Measurements from ENCODE around the gene HSCB. TPM values are rescaled to one million over a fixed set of nuclear protein-coding genes. Genes with fewer than 3 reads are reported as not detected.
"Not testable (repeated sequence)": the region's sequence is repeated elsewhere in the genome, so short reads cannot be mapped to it uniquely, and the experiment has no call there.

HSCB gene
- 24.5 and 33.7 TPM in 2 replicates for total RNA-seq (2014; rRNA removed; shearing (Covaris generic))
- polyA plus RNA-seq (2015; cell fraction: cytosol; rRNA removed), result 20.1 and 20.8 TPM in 2 replicates
- polyA plus RNA-seq (2015; cell fraction: nucleus; rRNA removed), result 4.7 and 8.3 TPM in 2 replicates

- peak; percentile 99 for DNase-seq (ENCODE audit: low read depth)
Measured at GRCh38 chr22:28741785-28742561, at the start of gene HSCB, which contains the start of gene CHEK2. Gene HSCB, plus strand, starts transcription at chr22:28742039. Its CDS starts 57 bp downstream, at chr22:28742096. Gene CHEK2, minus strand, starts transcription at chr22:28741820. Its CDS starts 7,099 bp downstream, at chr22:28734721.

GRCh38 chr22:28693041-28693760 is 48.6 kb upstream of the HSCB start:
- not testable (repeated sequence) for DNase-seq (ENCODE audit: low read depth)

- DNase-seq (ENCODE audit: low read depth), result no peak
Measured at GRCh38 chr22:28702891-28703290, 38.9 kb upstream of the HSCB start.

- no peak for DNase-seq (ENCODE audit: low read depth)
Measured at GRCh38 chr22:28703436-28703835, 38.4 kb upstream of the HSCB start.

- no peak for DNase-seq (ENCODE audit: low read depth)
Measured at GRCh38 chr22:28706845-28707244, 35.0 kb upstream of the HSCB start.

GRCh38 chr22:28710107-28710506 is 31.7 kb upstream of the HSCB start:
- DNase-seq (ENCODE audit: low read depth), result no peak

- peak; percentile 81 for DNase-seq (ENCODE audit: low read depth)
Measured at GRCh38 chr22:28710576-28711191, 31.2 kb upstream of the HSCB start.

GRCh38 chr22:28711341-28711740 is 30.5 kb upstream of the HSCB start:
- no peak for DNase-seq (ENCODE audit: low read depth)

- peak; percentile 89 for DNase-seq (ENCODE audit: low read depth)
Measured at GRCh38 chr22:28711820-28712777, 29.7 kb upstream of the HSCB start.

- no peak for DNase-seq (ENCODE audit: low read depth)
Measured at GRCh38 chr22:28714043-28714628, 27.7 kb upstream of the HSCB start.

GRCh38 chr22:28715611-28716010 is 26.2 kb upstream of the HSCB start:
- no peak for DNase-seq (ENCODE audit: low read depth)

GRCh38 chr22:28716686-28717085 is 25.2 kb upstream of the HSCB start:
- DNase-seq (ENCODE audit: low read depth), result no peak

GRCh38 chr22:28718044-28718443 is 23.8 kb upstream of the HSCB start:
- no peak for DNase-seq (ENCODE audit: low read depth)

- DNase-seq (ENCODE audit: low read depth), result no peak
Measured at GRCh38 chr22:28728002-28728401, 13.8 kb upstream of the HSCB start.

- DNase-seq (ENCODE audit: low read depth), result no peak
Measured at GRCh38 chr22:28728621-28729313, 13.1 kb upstream of the HSCB start.

- no peak for DNase-seq (ENCODE audit: low read depth)
Measured at GRCh38 chr22:28730179-28730578, 11.7 kb upstream of the HSCB start.

- DNase-seq (ENCODE audit: low read depth), result no peak
Measured at GRCh38 chr22:28734393-28734792, 7.4 kb upstream of the HSCB start.

GRCh38 chr22:28736301-28737155 is 5.3 kb upstream of the HSCB start:
- DNase-seq (ENCODE audit: low read depth), result no peak

- no peak for DNase-seq (ENCODE audit: low read depth)
Measured at GRCh38 chr22:28737701-28738100, 4.1 kb upstream of the HSCB start.
